GM21367 (cell line): ENCODE measurements around the gene NGF.

Experiments used
- ATAC-seq: cut with Tn5 transposase; IDR thresholded peaks from one replicate; pipeline ENCODE4 v1.9.1; 2021; ENCODE audit not compliant: unreplicated experiment

NGF gene

DNA sequence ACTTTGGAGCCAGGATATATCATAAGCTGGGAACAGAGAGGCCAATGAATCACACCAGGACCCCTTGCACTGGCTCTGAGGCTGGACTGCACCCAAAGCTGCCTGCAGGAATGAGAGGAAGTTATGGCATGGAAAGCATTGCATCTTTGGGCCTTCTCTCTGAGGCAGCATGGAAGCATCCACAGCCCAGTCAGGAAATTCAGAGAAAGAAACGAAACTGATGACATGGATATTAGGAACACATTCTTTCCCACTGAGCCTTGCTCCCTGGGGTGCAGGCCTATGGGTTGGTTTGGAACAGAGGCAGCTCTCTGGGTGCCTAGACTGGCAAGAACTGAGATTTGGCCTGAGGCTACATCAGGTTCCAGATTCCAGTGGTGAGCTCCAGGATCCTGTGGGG, 98.6 kb downstream of the NGF start:
- no peak for ATAC-seq

DNA sequence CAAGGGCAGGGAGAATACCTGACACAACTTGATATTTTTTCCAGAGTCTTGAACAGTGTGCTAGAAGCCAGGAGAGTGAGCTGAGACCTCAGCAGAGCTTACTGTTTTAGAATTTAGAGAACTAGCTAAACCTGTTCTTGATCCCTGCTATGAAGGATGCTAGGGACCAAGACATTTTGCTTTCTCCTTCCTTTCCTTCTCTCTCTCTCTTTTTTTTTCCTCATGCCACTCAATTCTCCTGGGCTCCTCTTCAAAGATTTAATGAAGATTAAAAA, 99.0 kb downstream of the NGF start:
- no peak for ATAC-seq

DNA sequence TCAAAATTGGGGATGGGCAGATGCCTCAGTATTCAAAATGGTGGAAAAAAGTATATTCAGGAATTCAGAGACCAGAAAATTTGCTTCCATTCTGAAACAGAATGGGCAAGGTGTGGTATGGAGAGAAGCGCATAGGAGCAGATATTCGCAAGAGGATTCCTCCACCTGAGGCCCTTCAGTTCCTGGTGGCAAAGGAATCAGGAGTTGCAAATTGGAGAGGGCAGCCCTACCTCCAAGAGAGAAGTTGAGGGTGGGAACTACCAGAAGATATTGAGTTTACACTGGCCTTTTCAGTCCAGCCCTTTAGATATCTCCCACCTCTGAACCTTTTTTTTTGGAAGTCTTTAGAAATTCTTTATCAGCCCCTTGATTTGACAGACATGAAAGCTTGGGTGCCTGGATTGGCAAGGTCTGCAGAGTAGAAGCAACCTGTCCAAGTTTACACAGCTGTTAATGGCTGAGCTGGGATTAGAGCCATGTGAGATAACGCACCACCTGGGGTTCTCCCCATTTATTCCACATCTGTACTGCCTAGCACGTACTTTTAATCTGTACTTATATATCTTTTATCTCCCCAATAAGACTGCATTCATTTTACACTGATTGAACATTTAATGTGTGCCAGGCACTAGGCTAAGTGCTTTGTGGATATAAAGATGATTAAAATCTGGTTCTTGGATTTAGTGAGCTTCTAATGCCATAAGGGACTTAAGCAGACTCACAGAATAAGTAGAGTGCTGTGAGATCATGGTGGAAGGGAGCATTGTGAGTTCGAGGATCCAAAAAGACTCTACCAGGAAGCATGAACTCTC, 99.5 kb downstream of the NGF start:
- ATAC-seq: no peak

DNA sequence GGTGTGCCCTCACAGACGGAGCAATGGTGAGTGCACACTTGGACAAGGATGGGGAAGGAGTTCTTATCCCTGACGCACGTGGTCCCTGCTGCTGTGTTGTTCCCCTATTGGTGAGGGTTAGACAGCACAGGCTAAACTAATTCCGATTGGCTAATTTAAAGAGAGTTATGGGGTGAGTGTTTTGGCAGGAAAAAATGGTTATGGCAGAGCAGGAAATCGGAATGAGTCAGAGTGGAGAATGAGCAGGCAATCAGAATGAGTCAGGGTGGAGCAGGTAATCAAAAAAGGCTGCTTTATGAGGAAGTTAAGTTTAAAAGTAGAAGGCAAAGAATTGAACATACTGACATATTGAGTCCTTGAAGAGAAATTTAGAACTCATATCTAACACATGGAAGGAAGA, 100.5 kb downstream of the NGF start:
- no peak for ATAC-seq

DNA sequence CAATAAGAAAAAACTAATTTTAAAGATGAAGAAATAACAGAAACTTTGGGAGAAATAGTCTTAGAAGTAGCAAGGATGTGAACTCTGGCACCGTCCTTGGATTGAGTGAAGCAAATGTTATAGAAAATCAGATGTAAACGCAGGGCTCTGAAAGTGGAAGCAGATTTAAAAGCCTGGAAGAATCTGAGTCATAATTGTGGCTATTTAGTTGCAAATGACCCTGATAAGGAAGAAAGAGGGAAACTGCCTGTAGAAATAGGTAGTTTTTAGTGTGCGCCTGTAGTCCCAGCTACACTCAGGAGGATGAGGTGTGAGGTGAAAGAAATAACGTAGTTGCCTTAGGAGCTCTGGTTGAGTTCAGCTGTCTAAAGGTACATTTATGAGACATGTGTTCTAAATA, 101.0 kb downstream of the NGF start:
- ATAC-seq: no peak
